ENCODE results near the gene RNU5B-1.

The RNU5B-1 gene

GRCh38 chr15:65305150-65305758 lies 777 bp downstream of the RNU5B-1 start:
- TF ChIP-seq POLR2A (IDR thresholded peaks at IDR 0.05; ENCODE audit: low read depth, low read length), result no peak
- no peak for FAIRE-seq
- no peak for DNase-seq (ENCODE audit: insufficient read length, low spot score)

- no peak for DNase-seq (ENCODE audit: insufficient read length, low spot score)
- TF ChIP-seq POLR2A (IDR thresholded peaks at IDR 0.05; ENCODE audit: low read depth, low read length), result no peak
- FAIRE-seq, result no peak
These were observed 1.3 kb downstream of the RNU5B-1 start for GRCh38 chr15:65305776-65306175.

- DNase-seq (ENCODE audit: insufficient read length, low spot score), result no peak
- FAIRE-seq, result no peak
- TF ChIP-seq POLR2A (IDR thresholded peaks at IDR 0.05; ENCODE audit: low read depth, low read length), result no peak
These were observed 2.1 kb downstream of the RNU5B-1 start for GRCh38 chr15:65306551-65306950.

GRCh38 chr15:65307978-65308377 lies 3.5 kb downstream of the RNU5B-1 start:
- TF ChIP-seq POLR2A (IDR thresholded peaks at IDR 0.05; ENCODE audit: low read depth, low read length), result no peak
- no peak for DNase-seq (ENCODE audit: insufficient read length, low spot score)
- FAIRE-seq, result no peak

GRCh38 chr15:65309882-65310418 lies 5.5 kb downstream of the RNU5B-1 start:
- TF ChIP-seq POLR2A (IDR thresholded peaks at IDR 0.05; ENCODE audit: low read depth, low read length), result no peak
- FAIRE-seq (no peak), DNase-seq (ENCODE audit: insufficient read length, low spot score) (no peak)

GRCh38 chr15:65310431-65311137 lies 6.1 kb downstream of the RNU5B-1 start:
- FAIRE-seq, result no peak
- no peak for DNase-seq (ENCODE audit: insufficient read length, low spot score)
- TF ChIP-seq POLR2A (IDR thresholded peaks at IDR 0.05; ENCODE audit: low read depth, low read length), result no peak

- TF ChIP-seq POLR2A (IDR thresholded peaks at IDR 0.05; ENCODE audit: low read depth, low read length), result no peak
- FAIRE-seq, result no peak
- DNase-seq (ENCODE audit: insufficient read length, low spot score), result no peak
These were observed 7.3 kb downstream of the RNU5B-1 start for GRCh38 chr15:65311760-65312159.

GRCh38 chr15:65312400-65312916 lies 8.0 kb downstream of the RNU5B-1 start:
- no peak for FAIRE-seq
- no peak for TF ChIP-seq POLR2A (IDR thresholded peaks at IDR 0.05; ENCODE audit: low read depth, low read length)
- no peak for DNase-seq (ENCODE audit: insufficient read length, low spot score)

- no peak for TF ChIP-seq POLR2A (IDR thresholded peaks at IDR 0.05; ENCODE audit: low read depth, low read length)
- peak; percentile 63 for DNase-seq (ENCODE audit: insufficient read length, low spot score)
- FAIRE-seq, result no peak
These were observed 14.4 kb downstream of the RNU5B-1 start for GRCh38 chr15:65318870-65319356.

- DNase-seq (ENCODE audit: insufficient read length, low spot score), result no peak
- FAIRE-seq, result no peak
- no peak for TF ChIP-seq POLR2A (IDR thresholded peaks at IDR 0.05; ENCODE audit: low read depth, low read length)
These were observed 18.6 kb downstream of the RNU5B-1 start for GRCh38 chr15:65323071-65323511.

GRCh38 chr15:65326117-65326526 lies 21.6 kb downstream of the RNU5B-1 start:
- DNase-seq (ENCODE audit: insufficient read length, low spot score) (no peak), FAIRE-seq (no peak)
- no peak for TF ChIP-seq POLR2A (IDR thresholded peaks at IDR 0.05; ENCODE audit: low read depth, low read length)

- DNase-seq (ENCODE audit: insufficient read length, low spot score), result no peak
- FAIRE-seq, result no peak
These were observed 22.3 kb downstream of the RNU5B-1 start for GRCh38 chr15:65326818-65327217.

GRCh38 chr15:65327651-65328393 lies 23.3 kb downstream of the RNU5B-1 start:
- TF ChIP-seq POLR2A (IDR thresholded peaks at IDR 0.05; ENCODE audit: low read depth, low read length), result no peak
- FAIRE-seq, result no peak
- no peak for DNase-seq (ENCODE audit: insufficient read length, low spot score)

More at GRCh38 chr15:65326818-65327217, 22.3 kb downstream of the RNU5B-1 start:
- TF ChIP-seq POLR2A (IDR thresholded peaks at IDR 0.05; ENCODE audit: low read depth, low read length), result no peak

Data from H54 (cell line).